CD1c-positive myeloid dendritic cell (primary cell): Measurements from ENCODE around the gene LRRC8D.

ENCODE experiments used
- DNase-seq: peaks from one replicate; pipeline ENCODE4 v3.0.0-alpha.2; 2016; ENCODE audit errors: extremely low spot score

Gene LRRC8D

DNA sequence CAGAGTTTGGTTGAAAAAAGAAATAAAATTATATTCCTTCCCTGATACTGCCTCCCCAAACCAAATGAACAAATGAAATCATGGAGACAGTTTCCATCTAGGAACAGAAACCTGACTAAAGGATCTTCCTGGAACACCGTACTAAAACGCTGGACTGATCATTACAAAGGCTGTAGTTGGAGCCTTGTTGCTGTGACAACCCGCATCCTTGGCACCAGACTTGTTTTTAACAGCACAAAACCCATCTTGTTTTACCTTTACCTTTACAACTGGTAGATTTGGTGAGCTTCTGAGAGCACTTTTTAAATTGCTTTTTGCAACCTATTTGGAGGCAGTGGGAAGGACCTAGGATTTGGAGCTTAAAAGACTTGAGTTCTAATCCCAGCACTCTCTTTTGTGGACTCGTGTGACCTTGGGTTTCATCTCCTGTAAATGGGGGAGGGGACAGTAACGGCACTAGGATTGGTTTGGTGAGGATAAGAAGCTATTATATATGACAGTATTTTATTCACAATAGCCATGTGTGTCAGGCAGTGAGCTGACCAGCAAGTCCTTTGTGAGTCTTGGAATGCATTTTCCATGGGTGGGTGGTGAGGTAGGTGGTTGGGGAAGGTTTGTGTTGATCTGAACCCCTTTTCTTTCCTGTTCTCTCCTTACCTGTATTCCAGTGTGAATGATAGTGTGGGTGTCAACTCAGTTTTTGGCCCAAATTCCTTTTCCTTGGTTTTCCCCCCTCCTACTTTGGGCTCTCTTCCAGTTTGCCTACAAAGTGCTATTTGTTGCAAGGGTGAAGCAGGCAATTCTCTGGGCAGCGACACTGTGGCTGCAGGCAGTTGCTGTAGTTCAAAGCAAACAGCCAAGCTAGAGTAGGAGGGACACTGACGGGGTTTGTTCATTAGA lies 12.6 kb downstream of the LRRC8D start:
- DNase-seq: no peak

DNA sequence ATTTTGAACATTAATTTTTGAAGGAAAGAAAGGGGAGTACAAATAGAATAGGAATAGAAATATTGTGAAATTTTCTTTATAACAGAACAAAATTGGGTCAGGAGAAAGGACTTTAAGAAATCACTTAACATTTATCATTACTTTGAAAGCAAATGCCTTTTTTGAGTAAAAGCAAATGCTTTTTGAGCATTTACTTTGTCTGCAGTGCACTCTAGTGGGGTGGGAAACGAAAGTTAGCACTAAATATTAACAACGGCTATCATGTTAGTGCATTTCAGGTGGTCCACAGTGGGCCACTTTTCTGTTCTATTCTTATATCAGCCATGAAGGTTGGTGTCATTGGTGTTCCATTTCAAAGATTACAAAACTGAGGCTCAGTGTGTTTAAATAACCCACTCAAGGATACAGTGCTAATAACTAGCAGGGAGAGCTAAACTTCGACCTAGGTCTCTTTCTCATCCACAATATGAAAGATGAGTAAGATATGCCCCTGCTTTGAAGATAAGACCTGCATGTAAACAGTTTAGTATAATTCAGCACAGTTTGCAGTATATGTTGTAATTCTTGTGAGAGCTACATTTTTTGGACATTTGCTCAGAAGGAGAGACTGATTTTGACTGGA lies 13.4 kb downstream of the LRRC8D start:
- DNase-seq: no peak

- no peak for DNase-seq
Measured at GRCh38 chr1:89836252-89837035, 15.6 kb downstream of the LRRC8D start.

DNA sequence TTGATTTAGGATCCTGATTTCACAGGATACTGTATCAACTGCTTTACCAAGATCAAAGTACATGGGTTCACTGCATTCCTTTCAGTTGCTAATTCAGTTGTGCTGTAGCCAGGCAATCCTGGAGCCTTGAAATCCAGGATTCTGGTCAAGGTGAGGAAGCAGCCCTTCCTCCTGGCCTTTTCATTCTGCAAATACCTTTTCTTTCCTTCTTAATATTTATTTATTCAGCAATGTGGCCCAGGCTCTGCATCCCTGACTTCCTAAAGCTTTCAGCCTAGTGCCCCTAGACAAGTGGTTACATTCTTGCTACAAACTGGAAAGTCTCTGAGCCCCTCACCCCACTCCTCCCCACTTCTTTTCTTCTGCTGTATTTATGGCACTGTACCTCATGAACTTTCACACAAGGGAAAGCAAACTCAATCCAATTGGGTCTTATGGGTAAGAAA lies 16.2 kb downstream of the LRRC8D start:
- no peak for DNase-seq

DNA sequence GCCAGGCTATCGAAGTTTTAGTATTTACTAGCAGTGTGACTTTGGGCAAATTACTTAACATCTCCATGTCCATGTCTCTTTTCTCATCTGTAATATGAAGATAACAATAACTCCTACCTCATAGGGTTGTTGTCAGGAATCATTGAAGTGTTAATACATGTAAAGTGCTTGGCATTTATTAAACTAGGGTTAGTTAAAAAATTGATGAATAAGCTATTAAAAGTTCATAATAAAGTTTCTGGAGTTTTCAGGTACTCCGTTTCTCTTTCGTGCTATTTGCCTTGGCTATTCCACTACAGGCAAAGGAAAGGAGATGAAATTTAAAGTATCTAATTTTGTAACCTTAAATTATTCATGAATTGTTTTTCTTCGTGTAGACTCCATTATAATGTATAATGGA lies 16.7 kb downstream of the LRRC8D start:
- DNase-seq: no peak

DNA sequence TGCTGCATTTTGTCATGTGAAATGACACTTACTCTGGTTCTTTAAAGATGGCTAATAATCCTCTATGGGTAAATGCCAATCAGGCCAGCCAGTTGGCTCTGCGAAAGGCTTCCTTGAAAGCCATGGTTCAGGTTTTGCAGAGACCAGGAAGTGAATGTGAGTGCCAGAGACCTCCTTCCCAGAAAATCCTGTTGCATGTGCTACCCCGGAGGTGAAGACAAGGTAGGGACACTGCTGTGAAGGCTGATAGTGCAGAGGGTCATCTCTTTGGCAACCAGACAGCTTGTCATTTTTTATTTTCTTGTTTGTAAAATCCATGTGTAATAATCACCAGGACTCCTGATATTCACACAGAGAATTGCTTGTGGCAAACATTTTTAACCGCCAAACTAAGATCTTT lies 18.7 kb downstream of the LRRC8D start:
- no peak for DNase-seq

GRCh38 chr1:89841507-89841906 lies 20.7 kb downstream of the LRRC8D start:
- no peak for DNase-seq

- DNase-seq: no peak
Measured at GRCh38 chr1:89842567-89843272, 21.9 kb downstream of the LRRC8D start.

GRCh38 chr1:89843273-89844130 lies 22.7 kb downstream of the LRRC8D start:
- DNase-seq: peak; percentile 65

- DNase-seq: no peak
Measured at GRCh38 chr1:89844241-89844807, 23.5 kb downstream of the LRRC8D start.

DNA sequence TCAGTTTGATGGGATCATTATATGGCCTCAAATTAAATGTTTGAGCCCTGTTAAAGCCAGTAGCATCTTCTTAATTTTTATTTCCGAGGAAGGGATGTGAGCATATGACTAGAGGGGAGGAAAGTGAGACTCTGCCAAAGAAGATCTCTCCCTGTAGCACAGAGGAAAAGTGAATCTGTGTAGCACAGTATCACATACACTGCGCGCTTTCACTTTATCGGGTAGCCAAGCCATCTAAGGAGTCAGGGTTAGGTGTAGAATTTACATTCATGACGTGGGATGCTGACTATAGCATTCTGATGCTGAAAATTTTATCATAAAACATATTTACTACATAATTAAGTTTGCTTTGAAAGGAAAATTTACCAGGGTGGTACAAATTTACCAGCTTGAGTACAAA lies 24.0 kb downstream of the LRRC8D start:
- no peak for DNase-seq

DNA sequence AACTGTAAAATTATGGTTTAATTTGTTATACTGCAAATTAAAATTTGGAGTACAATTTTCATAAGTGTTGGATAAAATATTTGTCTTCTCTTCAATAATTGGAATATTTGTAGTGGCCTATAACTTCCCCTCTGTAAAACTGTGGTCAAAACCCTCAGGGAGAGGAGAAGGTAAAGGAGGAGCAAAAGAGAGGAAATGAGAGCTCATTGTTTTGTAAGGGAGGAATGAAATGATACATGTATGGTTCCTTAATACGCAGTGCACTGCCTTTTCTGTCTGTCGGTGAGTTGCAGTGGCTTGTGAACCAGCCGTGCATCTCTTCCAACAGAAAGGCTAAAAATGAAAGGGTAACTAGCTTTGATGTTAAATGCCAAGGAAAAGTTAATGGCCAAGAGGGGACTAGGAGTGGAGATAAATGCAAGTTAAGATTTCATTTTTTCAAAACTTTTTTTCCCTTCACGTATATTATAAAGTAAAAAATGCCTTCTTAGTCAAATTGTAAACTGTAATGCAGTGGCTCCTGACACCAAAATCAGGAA lies 26.4 kb downstream of the LRRC8D start:
- DNase-seq: peak; percentile 32

DNA sequence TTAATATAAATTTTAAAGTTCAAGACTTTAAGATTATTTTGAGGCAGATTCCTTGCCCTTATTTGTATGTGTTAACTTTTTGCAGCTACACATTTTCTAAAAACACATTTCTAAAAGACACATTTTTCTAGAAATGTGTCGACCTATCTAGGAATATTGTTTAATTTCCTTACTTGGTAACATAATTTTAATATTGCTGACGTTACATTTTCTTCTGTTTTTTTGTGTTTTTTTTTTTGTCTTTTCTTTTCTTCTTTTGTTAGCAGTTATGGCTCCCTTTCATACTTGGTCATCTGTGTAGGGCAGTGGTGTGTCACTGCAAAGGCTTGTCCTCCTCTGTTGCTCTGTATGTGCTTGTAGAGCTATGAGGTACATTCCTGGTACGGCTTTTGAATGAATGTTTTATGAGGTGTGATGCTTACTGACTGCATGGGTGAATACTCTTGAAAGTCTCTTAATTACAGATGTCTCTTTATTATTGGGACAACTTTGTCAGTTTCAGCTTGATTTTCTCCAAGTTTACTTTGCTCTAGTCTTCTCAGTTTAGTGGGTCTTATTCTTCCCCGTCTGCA lies 30.1 kb downstream of the LRRC8D start:
- DNase-seq: no peak

GRCh38 chr1:89854140-89854539 lies 33.3 kb downstream of the LRRC8D start:
- DNase-seq: no peak

DNA sequence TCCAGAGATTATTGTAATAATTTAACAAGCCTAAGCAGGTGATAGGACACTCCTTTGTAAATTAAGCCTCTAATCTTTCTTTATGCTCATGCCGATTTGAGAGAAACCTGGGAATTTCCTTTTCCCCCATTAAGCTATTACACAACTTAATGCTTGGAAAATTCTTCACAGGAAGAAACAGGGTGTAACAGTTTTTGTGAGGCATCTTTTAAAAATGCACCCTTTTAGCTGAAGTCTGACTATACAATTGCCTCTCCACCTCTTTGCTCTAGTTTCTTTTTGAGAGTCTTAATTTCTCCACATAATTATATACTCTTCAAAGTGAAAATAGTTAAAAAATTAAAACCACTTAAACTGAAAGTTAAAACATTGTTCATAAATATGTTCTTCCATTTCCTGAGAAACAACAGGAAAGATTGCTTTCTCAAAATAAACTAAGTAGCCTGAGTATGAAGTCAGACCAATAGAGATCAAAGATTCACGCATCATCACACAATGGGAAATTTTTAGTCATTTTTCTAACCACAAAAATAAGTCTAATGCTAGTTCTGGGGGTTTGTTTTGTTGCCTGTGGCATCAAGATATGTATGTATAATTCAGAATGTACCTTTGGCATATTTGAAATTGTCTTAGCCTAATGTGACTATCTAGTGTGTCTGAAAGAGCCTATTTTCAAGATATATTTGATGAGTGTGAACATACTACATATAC lies 34.7 kb downstream of the LRRC8D start:
- DNase-seq: peak; percentile 15

- DNase-seq: no peak
Measured at GRCh38 chr1:89863165-89863830, 42.5 kb downstream of the LRRC8D start.

- no peak for DNase-seq
Measured at GRCh38 chr1:89865498-89866382, 44.9 kb downstream of the LRRC8D start.

DNA sequence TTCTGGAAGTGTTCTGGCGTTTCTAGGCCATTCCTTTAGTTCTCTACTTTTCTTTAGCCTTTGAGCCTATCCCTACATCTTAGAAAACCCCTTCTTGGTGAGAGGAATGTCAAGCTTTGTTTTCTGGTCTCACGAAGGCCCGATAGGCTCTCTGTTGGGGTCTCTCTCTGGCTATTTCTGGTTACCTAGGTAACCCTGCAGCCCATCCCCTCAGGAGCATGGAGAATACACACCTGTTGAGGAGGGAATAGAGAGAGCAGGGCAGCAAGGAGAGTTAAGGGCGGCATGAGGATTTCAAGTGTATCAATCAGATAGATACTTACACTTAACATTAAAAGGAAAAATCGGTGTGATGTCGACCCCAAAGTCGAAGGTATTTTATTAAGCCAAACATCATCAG lies 45.7 kb downstream of the LRRC8D start:
- DNase-seq: no peak
